Spleen (tissue), 7 donors: ENCODE results near the gene GNAI2.

Experiments
- CTCF ChIP-seq, 11 experiments: fragments of 200-600 bp in 7 of 11; fragments of 450-650 bp in 4 of 11; sonication (generic) in 4 of 11; IDR thresholded peaks in 8 of 11; conservative IDR thresholded peaks in 3 of 11; 1 replicate in 7 of 11; 2 replicates in 4 of 11; pipeline versions ENCODE4 v1.4.0 to v1.8.0; 2016 to 2021; ENCODE audit warnings: antibody characterized with exemption in 11 of 11, inconsistent platforms in 4 of 11, mild to moderate bottlenecking in 1 of 11
- POLR2A ChIP-seq, 3 donors: fragments of 450-650 bp; IDR thresholded peaks; one replicate each; pipeline ENCODE4 v1.5.1; 2017; ENCODE audit warnings: antibody characterized with exemption in 3 of 3, mild to moderate bottlenecking in 1 of 3
- POLR2AphosphoS5 ChIP-seq, 3 donors: sonication (generic); formaldehyde crosslinking; IDR thresholded peaks; one replicate each; pipeline ENCODE4 v1.5.1; 2017; ENCODE audit warnings: antibody characterized with exemption in 3 of 3
- donor health status: DM: no; HTN: no; CAD: no; lungs with moderate emphysema.
- donor health status: DM: no; HTN: no; CAD: no.
- donor health status: DM: no; HTN: no; CAD: no.

GRCh38 chr3:50231581-50231980, 4.4 kb upstream of the GNAI2 start:
- TF ChIP-seq POLR2A (IDR thresholded peaks at IDR 0.05) (no peak), POLR2AphosphoS5 (IDR thresholded peaks at IDR 0.05) (no peak), CTCF (IDR thresholded peaks at IDR 0.05 in 8 of 11, conservative IDR thresholded peaks at IDR 0.05 in 3 of 11) (no peak)
